HG02870 (cell line): ENCODE measurements around the gene DLGAP4.

ENCODE experiments used
- ATAC-seq: cut with Tn5 transposase; IDR thresholded peaks from one replicate; pipeline ENCODE4 v1.9.1; 2021; ENCODE audit warnings: mild to moderate bottlenecking, moderate library complexity; ENCODE audit not compliant: unreplicated experiment

The DLGAP4 gene

GRCh38 chr20:36525620-36526365 lies 219.7 kb downstream of the DLGAP4 start:
- ATAC-seq: no peak

GRCh38 chr20:36526521-36527011 lies 220.4 kb downstream of the DLGAP4 start:
- ATAC-seq: no peak

- no peak for ATAC-seq
These were observed 221.4 kb downstream of the DLGAP4 start for GRCh38 chr20:36527331-36528125.

GRCh38 chr20:36528176-36528874 lies 222.2 kb downstream of the DLGAP4 start:
- no peak for ATAC-seq

- ATAC-seq: no peak
These were observed 222.8 kb downstream of the DLGAP4 start for GRCh38 chr20:36528875-36529417.

- ATAC-seq: no peak
These were observed 226.2 kb downstream of the DLGAP4 start for GRCh38 chr20:36532388-36532787.

- ATAC-seq: no peak
These were observed 226.7 kb downstream of the DLGAP4 start for GRCh38 chr20:36532822-36533221.

GRCh38 chr20:36538026-36538722 lies 232.0 kb downstream of the DLGAP4 start:
- no peak for ATAC-seq

GRCh38 chr20:36540551-36541211 lies 234.5 kb downstream of the DLGAP4 start:
- no peak for ATAC-seq

- no peak for ATAC-seq
These were observed 235.2 kb downstream of the DLGAP4 start, which contains the start of gene MYL9 for GRCh38 chr20:36541227-36541767. MYL9 (plus strand) TSS chr20:36541519; CDS start chr20:36544885, 3,366 bp downstream.

- no peak for ATAC-seq
These were observed 235.8 kb downstream of the DLGAP4 start for GRCh38 chr20:36541768-36542488.

- no peak for ATAC-seq
These were observed 236.5 kb downstream of the DLGAP4 start for GRCh38 chr20:36542516-36543183.

GRCh38 chr20:36543184-36544133 lies 237.3 kb downstream of the DLGAP4 start:
- no peak for ATAC-seq

- ATAC-seq: no peak
These were observed 238.2 kb downstream of the DLGAP4 start for GRCh38 chr20:36544134-36545018.

- no peak for ATAC-seq
These were observed 240.1 kb downstream of the DLGAP4 start for GRCh38 chr20:36546111-36546736.
